ENCODE results near the gene NCKAP5. TPM values are rescaled to one million over a fixed set of nuclear protein-coding genes. Genes with fewer than 3 reads are reported as not detected.

NCKAP5 gene
- total RNA-seq, 1 donor from 2014 or later, result 0.87 TPM

GRCh38 chr2:133418021-133418420 lies 150.2 kb downstream of the NCKAP5 start:
- no peak for DNase-seq (ENCODE audit: low spot score)
- Mint-ChIP-seq H3K27me3 (ENCODE audit: low read depth) (peaks cover 7% of the 10 kb centered on the region), H3K27ac (ENCODE audit: unreplicated experiment) (no peak overlapping the region), H3K9me3 (ENCODE audit: low read depth) (no peaks in the 10 kb centered on the region), H3K36me3 (ENCODE audit: low read depth) (no peaks in the 10 kb centered on the region), H3K4me3 (ENCODE audit: unreplicated experiment) (no peak overlapping the region), H3K4me1 (ENCODE audit: low read depth) (peaks cover 19% of the 10 kb centered on the region)
- TF ChIP-seq, protein P1, sequence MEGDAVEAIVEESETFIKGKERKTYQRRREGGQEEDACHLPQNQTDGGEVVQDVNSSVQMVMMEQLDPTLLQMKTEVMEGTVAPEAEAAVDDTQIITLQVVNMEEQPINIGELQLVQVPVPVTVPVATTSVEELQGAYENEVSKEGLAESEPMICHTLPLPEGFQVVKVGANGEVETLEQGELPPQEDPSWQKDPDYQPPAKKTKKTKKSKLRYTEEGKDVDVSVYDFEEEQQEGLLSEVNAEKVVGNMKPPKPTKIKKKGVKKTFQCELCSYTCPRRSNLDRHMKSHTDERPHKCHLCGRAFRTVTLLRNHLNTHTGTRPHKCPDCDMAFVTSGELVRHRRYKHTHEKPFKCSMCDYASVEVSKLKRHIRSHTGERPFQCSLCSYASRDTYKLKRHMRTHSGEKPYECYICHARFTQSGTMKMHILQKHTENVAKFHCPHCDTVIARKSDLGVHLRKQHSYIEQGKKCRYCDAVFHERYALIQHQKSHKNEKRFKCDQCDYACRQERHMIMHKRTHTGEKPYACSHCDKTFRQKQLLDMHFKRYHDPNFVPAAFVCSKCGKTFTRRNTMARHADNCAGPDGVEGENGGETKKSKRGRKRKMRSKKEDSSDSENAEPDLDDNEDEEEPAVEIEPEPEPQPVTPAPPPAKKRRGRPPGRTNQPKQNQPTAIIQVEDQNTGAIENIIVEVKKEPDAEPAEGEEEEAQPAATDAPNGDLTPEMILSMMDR (IDR thresholded peaks at IDR 0.05), result no peak

DNA sequence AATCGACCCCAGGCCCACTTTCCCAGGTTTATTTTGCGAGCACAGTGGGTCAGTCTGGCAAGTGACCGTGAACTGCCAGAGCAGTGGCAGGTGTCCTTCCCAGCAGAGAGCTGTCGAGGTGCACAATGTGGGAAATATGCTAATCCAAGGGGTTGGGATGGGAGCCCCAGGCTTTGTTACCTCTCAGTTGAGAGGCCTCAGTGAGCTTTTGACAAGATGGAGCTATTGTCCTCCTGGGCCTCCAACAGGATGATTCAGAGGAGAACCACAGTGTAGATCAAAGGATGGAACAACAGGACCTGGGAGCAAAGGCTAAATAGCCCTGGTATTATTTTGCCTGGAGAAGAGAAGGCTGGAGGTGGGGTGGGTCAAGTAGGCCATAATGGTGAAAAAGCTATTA lies 150.8 kb downstream of the NCKAP5 start:
- TF ChIP-seq, protein P1 (IDR thresholded peaks at IDR 0.05), result no peak

DNA sequence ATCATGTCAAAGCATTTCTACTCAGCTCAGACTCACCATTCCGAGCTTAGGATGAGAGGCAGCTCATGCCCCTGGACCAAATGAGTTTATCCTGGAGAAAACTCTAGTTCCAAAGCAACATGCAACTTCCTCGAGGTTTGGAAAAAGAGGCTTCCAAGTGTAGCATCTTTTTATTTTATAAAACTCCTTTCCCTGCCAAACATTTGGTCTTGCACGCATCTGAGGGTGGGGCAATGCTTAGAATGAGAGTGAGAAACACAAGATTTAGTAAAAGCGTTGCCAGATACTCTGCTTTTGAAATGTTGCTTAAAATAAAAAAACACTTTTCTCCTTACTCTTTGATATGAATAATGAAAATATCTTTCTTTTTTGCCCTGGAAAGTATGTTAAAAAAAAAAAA lies 151.5 kb downstream of the NCKAP5 start:
- Mint-ChIP-seq H3K27me3 (ENCODE audit: low read depth) (peaks cover 3% of the 10 kb centered on the region), H3K27ac (ENCODE audit: unreplicated experiment) (no peak overlapping the region), H3K4me3 (ENCODE audit: unreplicated experiment) (no peak overlapping the region), H3K4me1 (ENCODE audit: low read depth) (peaks cover 14% of the 10 kb centered on the region), H3K36me3 (ENCODE audit: low read depth) (no peaks in the 10 kb centered on the region), H3K9me3 (ENCODE audit: low read depth) (no peaks in the 10 kb centered on the region)
- TF ChIP-seq, protein P1 (IDR thresholded peaks at IDR 0.05), result no peak
- no peak for DNase-seq (ENCODE audit: low spot score)

More for the DNA sequence above, 150.8 kb downstream of the NCKAP5 start:
- H3K27ac Mint-ChIP-seq (ENCODE audit: unreplicated experiment), result no peak overlapping the region
- H3K4me1 Mint-ChIP-seq (ENCODE audit: low read depth), result peaks cover 16% of the 10 kb centered on the region
- no peaks in the 10 kb centered on the region for H3K9me3 Mint-ChIP-seq (ENCODE audit: low read depth)
- H3K4me3 Mint-ChIP-seq (ENCODE audit: unreplicated experiment), result no peak overlapping the region
- no peaks in the 10 kb centered on the region for H3K36me3 Mint-ChIP-seq (ENCODE audit: low read depth)
- no peak for DNase-seq (ENCODE audit: low spot score)
- peaks cover 7% of the 10 kb centered on the region for H3K27me3 Mint-ChIP-seq (ENCODE audit: low read depth)

GRCh38 chr2:133416146-133416545 lies 152.1 kb downstream of the NCKAP5 start:
- Mint-ChIP-seq H3K36me3 (ENCODE audit: low read depth) (no peaks in the 10 kb centered on the region), H3K27me3 (ENCODE audit: low read depth) (peaks cover 3% of the 10 kb centered on the region), H3K4me3 (ENCODE audit: unreplicated experiment) (no peak overlapping the region), H3K4me1 (ENCODE audit: low read depth) (peaks cover 8% of the 10 kb centered on the region), H3K27ac (ENCODE audit: unreplicated experiment) (no peak overlapping the region), H3K9me3 (ENCODE audit: low read depth) (no peaks in the 10 kb centered on the region)
- TF ChIP-seq, protein P1 (IDR thresholded peaks at IDR 0.05), result no peak
- DNase-seq (ENCODE audit: low spot score), result no peak

GRCh38 chr2:133415210-133415876 lies 152.9 kb downstream of the NCKAP5 start:
- no peak for DNase-seq (ENCODE audit: low spot score)
- no peaks in the 10 kb centered on the region for H3K9me3 Mint-ChIP-seq (ENCODE audit: low read depth)
- H3K4me1 Mint-ChIP-seq (ENCODE audit: low read depth), result peaks cover 8% of the 10 kb centered on the region
- no peak overlapping the region for H3K27ac Mint-ChIP-seq (ENCODE audit: unreplicated experiment)
- TF ChIP-seq, protein P1 (IDR thresholded peaks at IDR 0.05), result no peak
- H3K36me3 Mint-ChIP-seq (ENCODE audit: low read depth), result no peaks in the 10 kb centered on the region
- peaks cover 3% of the 10 kb centered on the region for H3K27me3 Mint-ChIP-seq (ENCODE audit: low read depth)
- H3K4me3 Mint-ChIP-seq (ENCODE audit: unreplicated experiment), result no peak overlapping the region

Measured in chondrocyte (in vitro differentiated cells).